C4-2B (cell line): ENCODE measurements around the gene CACNB2.

Experiments
- H3K27ac ChIP-seq: fragments of 450-650 bp; 2 replicates; pipeline ENCODE4 v1.5.1; 2017
- ZFX ChIP-seq: fragments of 450-650 bp; IDR thresholded peaks from 2 replicates; pipeline ENCODE4 v1.6.1; 2017
- TF ChIP-seq, protein P1 (sequence below): fragments of 450-650 bp; conservative IDR thresholded peaks from 2 replicates; pipeline ENCODE4 v1.5.1; 2017; ENCODE audit warnings: mild to moderate bottlenecking

Gene CACNB2

DNA sequence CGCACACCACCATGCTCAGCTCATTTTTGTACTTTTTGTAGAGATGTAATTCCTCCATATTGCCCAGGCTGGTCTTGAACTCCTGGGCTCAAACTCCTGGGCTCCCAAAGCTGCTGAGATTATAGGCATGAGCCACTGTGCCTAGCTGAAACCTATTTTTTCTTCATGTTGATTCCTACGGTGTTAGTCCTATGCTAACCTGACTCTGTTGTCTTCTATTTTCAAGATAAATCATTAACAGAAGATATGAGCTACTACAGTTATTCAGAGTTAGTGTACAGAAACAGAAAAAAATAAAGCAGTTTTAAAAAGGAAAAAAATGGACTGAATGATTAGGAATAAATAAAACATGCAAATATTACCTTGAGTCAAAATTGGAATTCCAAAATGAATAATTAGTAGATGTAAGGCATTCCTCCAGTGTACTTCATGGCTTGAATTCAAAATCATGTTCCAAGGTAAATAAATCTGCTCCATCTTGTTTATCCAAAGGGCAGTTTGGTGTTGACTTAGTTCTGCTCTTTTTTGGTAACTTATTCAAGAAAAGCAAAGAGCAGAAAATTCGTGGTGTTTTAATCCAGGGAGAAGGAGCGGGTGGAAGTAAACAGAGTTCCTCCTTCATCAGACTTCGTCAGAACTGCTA, 185.8 kb downstream of the CACNB2 start:
- H3K27ac ChIP-seq = no peak overlapping the region
- TF ChIP-seq, protein P1, sequence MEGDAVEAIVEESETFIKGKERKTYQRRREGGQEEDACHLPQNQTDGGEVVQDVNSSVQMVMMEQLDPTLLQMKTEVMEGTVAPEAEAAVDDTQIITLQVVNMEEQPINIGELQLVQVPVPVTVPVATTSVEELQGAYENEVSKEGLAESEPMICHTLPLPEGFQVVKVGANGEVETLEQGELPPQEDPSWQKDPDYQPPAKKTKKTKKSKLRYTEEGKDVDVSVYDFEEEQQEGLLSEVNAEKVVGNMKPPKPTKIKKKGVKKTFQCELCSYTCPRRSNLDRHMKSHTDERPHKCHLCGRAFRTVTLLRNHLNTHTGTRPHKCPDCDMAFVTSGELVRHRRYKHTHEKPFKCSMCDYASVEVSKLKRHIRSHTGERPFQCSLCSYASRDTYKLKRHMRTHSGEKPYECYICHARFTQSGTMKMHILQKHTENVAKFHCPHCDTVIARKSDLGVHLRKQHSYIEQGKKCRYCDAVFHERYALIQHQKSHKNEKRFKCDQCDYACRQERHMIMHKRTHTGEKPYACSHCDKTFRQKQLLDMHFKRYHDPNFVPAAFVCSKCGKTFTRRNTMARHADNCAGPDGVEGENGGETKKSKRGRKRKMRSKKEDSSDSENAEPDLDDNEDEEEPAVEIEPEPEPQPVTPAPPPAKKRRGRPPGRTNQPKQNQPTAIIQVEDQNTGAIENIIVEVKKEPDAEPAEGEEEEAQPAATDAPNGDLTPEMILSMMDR = no peak
- TF ChIP-seq ZFX = no peak

DNA sequence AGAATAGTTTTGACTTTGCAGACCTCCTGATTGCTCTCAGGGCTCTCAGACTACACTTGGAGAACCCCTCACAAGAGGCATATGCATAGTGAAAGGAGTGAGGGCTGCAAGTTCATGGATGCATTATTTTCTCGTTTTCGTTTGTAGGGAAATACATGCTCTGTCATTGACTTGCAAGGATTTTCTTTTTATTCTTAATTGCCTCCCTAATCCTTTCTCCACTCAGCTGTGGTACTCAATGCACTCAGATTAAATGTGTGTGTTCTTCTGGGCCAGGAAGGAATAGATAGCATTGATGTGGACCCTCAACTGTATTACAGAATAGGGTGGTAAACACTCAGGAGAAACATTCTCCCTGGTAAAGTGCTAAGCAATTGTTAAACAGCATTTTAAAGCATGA, 188.7 kb downstream of the CACNB2 start:
- no peak overlapping the region for H3K27ac ChIP-seq
- TF ChIP-seq, protein P1 = no peak
- no peak for TF ChIP-seq ZFX

DNA sequence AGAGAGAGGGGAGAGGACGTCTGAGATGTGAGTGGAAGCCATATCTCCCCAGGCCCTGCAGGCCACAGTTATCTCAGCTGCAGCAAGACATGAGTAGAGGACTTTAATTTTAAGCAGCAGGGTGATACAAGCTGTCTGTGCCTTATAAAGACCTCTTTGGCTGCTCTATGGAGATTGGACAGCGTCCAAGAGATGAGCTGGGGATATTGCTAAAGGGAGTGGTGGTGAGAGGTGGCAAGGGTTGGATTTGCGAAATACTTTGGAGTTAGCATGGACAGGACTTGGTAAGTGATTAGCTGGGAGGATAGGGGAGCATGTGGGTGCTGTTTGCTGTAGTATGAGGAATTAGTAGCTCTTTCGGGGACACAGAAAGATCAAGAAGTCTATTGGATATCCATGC, 191.8 kb downstream of the CACNB2 start:
- no peak overlapping the region for H3K27ac ChIP-seq

DNA sequence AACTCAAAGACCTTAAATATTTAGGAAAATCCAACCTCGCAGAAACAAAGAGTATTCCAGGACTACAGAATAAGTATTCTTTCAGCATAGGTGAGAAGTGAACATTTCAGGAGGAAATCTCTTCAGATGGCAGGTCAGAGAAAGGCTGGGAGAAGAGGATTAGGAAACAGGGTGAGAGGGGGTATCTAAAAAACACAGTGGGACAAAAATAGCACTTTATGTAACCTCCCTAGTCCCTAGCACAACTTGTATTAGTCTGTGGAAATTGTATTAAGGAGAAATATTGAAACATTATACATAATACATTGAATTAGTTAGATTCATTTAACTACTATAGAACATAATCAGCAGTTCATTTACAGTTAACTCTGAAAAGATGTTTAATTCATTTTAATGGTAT, 192.3 kb downstream of the CACNB2 start:
- H3K27ac ChIP-seq = no peak overlapping the region
- TF ChIP-seq ZFX = no peak
- TF ChIP-seq, protein P1 = no peak

More for the DNA sequence above, 191.8 kb downstream of the CACNB2 start:
- no peak for TF ChIP-seq ZFX
- TF ChIP-seq, protein P1 = no peak

DNA sequence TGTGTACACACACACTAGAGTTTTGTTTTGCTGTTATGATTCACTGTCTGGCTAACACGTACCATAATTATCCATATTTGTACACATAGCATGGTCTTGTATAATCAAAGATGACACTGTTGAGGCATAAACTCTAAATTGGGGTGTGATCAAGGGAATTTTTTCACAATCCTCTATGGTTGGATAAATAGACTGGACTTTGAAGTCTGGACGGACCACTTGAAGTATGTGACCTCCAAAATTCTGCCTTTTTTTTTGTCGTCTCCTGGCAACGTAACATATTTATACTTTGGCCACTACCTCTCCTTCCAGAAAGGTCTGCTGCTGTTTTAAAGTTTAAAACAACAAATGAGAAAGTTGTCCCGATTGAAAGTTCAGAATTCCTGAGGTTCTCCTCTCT, 193.4 kb downstream of the CACNB2 start:
- TF ChIP-seq ZFX = no peak
- no peak overlapping the region for H3K27ac ChIP-seq

DNA sequence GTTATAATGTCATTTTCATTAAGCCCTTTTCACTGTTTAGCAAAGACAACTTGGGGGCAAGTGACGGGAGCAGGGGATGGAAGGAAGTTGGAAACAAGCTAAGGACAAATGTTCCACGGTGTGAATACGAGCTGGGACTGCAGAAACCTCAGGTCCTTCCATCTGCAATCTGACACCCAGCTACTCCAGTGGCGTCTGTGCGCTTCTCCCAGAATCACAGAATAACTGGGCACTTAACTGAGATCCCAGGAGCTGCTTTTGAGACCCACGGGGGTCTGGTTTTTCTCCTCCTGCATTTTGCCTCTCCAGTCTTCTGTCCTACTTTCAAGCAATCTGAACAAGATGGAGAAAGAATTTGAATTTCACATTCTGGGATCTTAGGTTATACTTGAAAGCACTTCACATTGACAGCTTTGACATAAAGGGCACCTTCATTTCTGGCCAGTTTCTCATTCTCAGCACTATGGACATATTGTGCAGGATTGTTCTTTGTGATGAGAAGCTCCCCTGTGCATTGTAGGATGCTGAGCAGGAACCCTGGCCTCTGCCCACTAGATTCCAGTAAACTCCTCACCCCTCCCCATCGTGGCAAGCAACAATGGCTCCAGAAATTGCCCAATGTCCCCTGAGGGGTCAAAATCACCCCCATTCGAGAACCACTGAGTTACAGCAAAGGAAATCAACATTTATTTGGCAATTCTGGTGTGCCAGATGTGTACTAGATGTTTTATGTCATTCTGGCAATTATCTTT, 194.1 kb downstream of the CACNB2 start:
- no peak for TF ChIP-seq ZFX
- TF ChIP-seq, protein P1 = no peak
- H3K27ac ChIP-seq = no peak overlapping the region

DNA sequence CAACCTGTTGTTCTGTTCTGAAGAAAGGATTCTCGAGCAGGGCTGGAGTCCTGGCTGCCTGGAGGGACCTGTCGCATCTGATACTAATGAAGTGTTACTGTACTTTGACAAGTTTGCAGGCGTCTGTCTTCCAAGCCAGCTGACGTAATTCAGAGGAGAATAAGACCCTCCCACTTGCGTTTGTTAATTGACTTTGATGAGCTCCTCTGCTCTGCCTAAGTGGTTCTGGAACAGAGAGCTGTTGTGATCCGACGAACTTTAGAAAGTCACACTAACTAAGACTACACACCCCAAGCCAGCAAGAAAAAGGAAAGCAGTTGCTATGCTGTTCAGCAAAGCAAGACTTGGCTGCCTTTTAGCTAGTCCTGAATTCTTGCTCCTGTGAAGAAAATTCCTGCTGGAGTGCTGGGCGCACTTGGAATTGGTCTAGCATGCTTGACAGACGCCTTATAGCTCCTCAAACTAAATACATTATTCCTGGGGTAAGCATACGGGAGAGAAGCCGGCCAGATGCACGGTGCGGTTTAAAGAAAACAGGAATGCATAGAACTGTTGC, 200.3 kb downstream of the CACNB2 start:
- no peak overlapping the region for H3K27ac ChIP-seq
- TF ChIP-seq ZFX = no peak
- TF ChIP-seq, protein P1 = no peak
